Bronchial epithelial cell (primary cell): ENCODE data around the gene PARP11. TPM values are rescaled to one million over a fixed set of nuclear protein-coding genes. Genes with fewer than 3 reads are reported as not detected.
"Not testable (repeated sequence)": the region's sequence is repeated elsewhere in the genome, so short reads cannot be mapped to it uniquely, and the experiment has no call there.

Experiments used
- DNase-seq: peaks from one replicate; pipeline ENCODE4 v3.0.0-alpha.2; 2010; ENCODE audit warnings: low read depth
- FAIRE-seq: peaks from 2 replicates; lab custom pipeline; 2011; peaks lifted over from hg19 to GRCh38; lab: Jason Lieb, UNC
- H3K27me3 ChIP-seq: 2 replicates; pipeline ENCODE4 v1.5.1; 2011; ENCODE audit warnings: low read length; ENCODE audit not compliant: control insufficient read depth, insufficient read depth
- H3K36me3 ChIP-seq: 2 replicates; pipeline ENCODE4 v1.5.1; 2011; ENCODE audit warnings: low read length; ENCODE audit not compliant: control insufficient read depth, insufficient read depth
- H3K4me3 ChIP-seq: 2 replicates; pipeline ENCODE4 v1.5.1; 2011; ENCODE audit warnings: mild to moderate bottlenecking, low read depth, low read length, control low read depth
- CTCF ChIP-seq: IDR thresholded peaks from 2 replicates; pipeline ENCODE4 v1.5.1; 2011; ENCODE audit warnings: mild to moderate bottlenecking, moderate library complexity, low read length, control low read depth, inconsistent platforms; ENCODE audit not compliant: insufficient read depth, severe bottlenecking
- total RNA-seq: library from RNA; depleted of rRNA; stranded (reverse); fragments of >200 nt; gene quantifications from 2 replicates; pipeline ENCODE4 v1.2.1, GENCODE V29; 2014

Gene PARP11
- total RNA-seq, 1 donor from 2014 or later = 1.8 TPM

DNA sequence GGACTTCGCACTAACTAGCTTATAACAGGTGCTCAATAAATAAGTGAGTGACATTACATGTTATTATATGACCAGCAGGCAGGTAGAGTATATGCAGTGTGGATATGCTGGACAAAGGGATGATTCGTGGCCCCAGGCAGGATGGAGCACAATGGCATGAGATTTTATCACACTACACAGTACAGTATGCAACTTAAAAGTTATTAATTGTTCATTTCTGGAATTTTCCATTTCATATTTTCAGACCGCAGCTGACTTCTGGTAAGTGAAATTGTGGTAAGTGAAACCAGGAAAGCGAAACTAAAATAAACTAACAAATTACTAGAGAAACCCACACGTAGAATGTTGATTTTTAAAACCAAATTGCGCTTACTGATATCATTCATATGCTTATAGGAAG, 3.3 kb downstream of the PARP11 start:
- H3K4me3 ChIP-seq = no peak overlapping the region
- no peak for TF ChIP-seq CTCF
- H3K27me3 ChIP-seq = no peaks in the 10 kb centered on the region
- FAIRE-seq (no peak), DNase-seq (no peak)
- no peaks in the 10 kb centered on the region for H3K36me3 ChIP-seq

GRCh38 chr12:3869433-3869832, 3.8 kb downstream of the PARP11 start:
- FAIRE-seq (no peak), DNase-seq (no peak)
- no peaks in the 10 kb centered on the region for H3K27me3 ChIP-seq
- H3K4me3 ChIP-seq = no peak overlapping the region
- H3K36me3 ChIP-seq = no peaks in the 10 kb centered on the region
- no peak for TF ChIP-seq CTCF

DNA sequence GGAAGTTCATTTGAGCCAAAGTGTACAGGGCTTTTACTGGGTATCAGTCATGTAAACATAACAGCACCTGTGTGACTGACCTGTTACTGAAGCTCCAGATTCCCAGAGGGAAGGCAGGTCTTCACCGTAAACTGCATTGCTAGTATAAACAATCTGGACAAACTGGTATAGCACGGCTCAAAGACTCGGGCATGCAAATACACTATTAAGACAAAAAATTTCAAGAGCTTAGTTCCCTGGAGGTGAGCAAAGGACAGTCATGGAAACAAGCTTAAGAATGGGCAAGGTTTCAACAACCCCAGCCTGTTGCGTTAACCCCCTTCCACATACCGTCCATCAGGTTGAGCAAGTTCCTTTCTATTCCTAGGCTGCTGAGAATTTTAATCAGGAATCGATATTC, 9.4 kb downstream of the PARP11 start:
- Histone ChIP-seq H3K27me3 (no peaks in the 10 kb centered on the region), H3K36me3 (no peaks in the 10 kb centered on the region), H3K4me3 (no peak overlapping the region)
- FAIRE-seq (peak; percentile 77), DNase-seq (peak; percentile 38)
- no peak for TF ChIP-seq CTCF

DNA sequence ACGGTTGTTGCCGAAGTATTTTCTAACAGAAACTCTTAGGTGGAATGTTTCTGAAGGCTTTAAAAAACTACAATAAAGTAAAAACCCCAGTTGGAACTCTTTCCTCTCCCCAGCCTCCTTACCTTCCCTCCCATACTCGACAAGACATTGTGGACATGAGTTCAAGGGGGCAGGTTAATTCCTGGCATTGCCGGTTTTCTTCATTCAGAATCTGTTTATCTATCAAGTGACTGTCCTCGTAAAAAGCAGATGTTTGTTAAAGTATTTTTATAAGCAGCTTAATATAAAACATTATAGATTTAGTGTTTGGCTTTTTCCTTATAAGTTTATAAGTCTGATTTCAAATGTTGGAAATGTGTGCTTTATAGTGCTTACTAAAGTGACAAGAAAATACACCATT, 30.7 kb downstream of the PARP11 start:
- no peaks in the 10 kb centered on the region for H3K27me3 ChIP-seq
- no peak for TF ChIP-seq CTCF
- no peak for DNase-seq
- no peaks in the 10 kb centered on the region for H3K36me3 ChIP-seq
- no peak for FAIRE-seq
- no peak overlapping the region for H3K4me3 ChIP-seq

DNA sequence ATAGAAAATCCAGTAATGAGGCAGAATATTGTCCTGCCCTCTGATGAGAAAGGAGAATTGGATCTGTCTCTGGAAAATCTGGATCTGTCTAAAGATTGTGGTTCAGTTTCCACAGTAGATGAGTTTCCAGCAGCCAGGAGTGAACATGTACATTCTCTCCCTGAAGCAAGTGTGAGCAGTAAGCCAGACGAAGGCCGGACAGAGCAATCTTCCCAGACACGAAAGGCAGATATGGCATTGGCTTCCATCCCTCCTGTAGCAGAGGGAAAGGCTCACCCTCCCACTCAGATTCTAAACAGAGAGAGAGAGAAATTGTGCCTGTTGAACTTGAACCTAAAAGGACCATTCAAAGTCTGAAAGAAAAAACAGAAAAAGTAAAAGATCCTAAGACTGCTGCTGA, 31.4 kb downstream of the PARP11 start:
- H3K36me3 ChIP-seq = no peaks in the 10 kb centered on the region
- H3K4me3 ChIP-seq = no peak overlapping the region
- DNase-seq (no peak), FAIRE-seq (peak; percentile 23)
- no peaks in the 10 kb centered on the region for H3K27me3 ChIP-seq
- no peak for TF ChIP-seq CTCF

- not testable (repeated sequence) for H3K4me3 ChIP-seq, DNase-seq, H3K27me3 ChIP-seq, H3K36me3 ChIP-seq
- peak; percentile 89 for FAIRE-seq
Observed at GRCh38 chr12:3840833-3841232, 32.4 kb downstream of the PARP11 start.

DNA sequence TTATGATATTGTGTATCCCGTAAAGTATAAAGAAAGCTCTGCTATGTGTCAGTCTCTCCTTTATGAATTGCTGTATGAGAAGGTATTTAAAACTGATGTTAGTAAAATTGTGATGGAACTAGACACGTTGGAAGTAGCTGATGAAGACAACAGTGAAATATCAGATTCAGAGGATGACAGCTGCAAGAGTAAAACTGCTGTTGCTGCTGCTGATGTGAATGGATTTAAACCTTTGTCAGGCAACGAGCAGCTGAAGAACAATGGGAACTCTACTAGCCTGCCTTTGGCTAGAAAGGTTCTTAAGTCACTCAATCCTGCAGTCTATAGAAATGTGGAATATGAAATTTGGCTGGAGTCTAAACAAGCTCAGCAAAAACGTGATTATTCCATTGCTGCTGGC, 33.5 kb downstream of the PARP11 start:
- not testable (repeated sequence) for FAIRE-seq, H3K36me3 ChIP-seq, H3K4me3 ChIP-seq, H3K27me3 ChIP-seq, DNase-seq

GRCh38 chr12:3838701-3839548, 34.3 kb downstream of the PARP11 start:
- not testable (repeated sequence) for H3K27me3 ChIP-seq, DNase-seq, H3K36me3 ChIP-seq, FAIRE-seq
- H3K4me3 ChIP-seq = peak overlapping the region; percentile 30
